HuH-7.5 (cell line): ENCODE measurements around the gene MELTF.
A peak's percentile ranks its signal among the peaks of the same experiment; 100 is the strongest.
"Not testable (repeated sequence)": the region's sequence is repeated elsewhere in the genome, so short reads cannot be mapped to it uniquely, and the experiment has no call there.

Source experiments
- DNase-seq: peaks from one replicate; pipeline ENCODE4 v3.0.0; 2011; ENCODE audit warnings: low spot score

MELTF gene

GRCh38 chr3:197029511-197030167, at the start of gene MELTF:
Gene MELTF, minus strand, starts transcription at chr3:197029817. Its CDS starts 115 bp downstream, at chr3:197029702.
- peak; percentile 95 for DNase-seq

GRCh38 chr3:197076415-197076814, 46.8 kb upstream of the MELTF start:
- no peak for DNase-seq

DNA sequence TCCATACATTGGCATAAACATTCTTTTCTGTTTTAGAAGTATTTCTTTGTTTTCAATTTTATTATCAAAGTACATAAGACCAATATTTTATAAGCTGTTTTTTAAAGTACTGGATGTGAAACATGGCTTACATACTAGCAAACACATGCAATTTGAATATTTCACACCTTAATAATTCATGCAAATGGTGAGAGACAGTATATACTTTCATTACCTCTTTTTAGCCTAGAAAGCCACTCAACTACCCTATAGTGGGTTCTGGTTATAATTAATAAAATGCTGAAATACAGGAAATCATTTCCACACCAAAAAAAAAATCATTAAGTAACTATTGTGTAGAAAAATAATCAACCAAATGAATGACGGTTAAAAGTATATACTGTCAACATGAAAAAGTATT, 38.5 kb upstream of the MELTF start:
- DNase-seq = no peak

DNA sequence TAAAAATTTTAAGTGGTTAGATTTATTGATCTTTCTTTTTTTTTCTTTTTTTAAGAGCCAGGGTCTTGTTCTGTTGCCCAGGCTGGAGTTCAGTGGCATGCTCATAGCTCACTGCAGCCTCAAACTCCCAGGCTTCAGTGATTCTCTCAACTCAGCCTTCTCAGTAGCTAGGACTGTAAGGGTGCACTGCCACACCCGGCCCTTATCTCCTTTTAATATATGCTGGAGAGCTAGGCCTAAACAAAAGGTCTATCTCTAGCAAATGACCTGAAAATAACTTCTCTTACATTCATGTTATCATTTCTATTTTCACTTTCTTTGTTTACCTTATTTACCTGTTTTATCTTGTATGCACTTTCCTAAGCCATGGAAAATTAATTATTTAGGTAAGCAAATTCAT, 35.2 kb upstream of the MELTF start:
- no peak for DNase-seq

DNA sequence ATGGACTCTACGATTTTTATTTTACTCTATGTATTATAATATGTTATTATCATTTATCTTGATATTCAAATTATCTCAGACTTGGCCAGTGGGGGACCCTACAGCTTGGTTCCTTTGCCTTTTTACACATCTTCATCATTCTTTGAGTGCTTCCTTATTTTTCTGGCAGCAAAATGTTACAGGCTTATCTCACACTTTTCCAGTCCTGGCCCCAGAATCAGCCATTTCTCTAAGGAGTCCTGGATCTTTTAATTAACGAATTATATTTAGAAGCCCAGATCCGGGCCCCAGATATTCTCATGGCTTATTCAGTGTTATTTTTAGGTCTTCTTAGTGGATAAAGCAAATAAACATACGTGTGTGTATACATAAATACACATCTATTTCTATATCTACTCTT, 32.8 kb upstream of the MELTF start:
- no peak for DNase-seq

- DNase-seq = not testable (repeated sequence)
Observed at GRCh38 chr3:197051637-197052036, 22.0 kb upstream of the MELTF start.

DNA sequence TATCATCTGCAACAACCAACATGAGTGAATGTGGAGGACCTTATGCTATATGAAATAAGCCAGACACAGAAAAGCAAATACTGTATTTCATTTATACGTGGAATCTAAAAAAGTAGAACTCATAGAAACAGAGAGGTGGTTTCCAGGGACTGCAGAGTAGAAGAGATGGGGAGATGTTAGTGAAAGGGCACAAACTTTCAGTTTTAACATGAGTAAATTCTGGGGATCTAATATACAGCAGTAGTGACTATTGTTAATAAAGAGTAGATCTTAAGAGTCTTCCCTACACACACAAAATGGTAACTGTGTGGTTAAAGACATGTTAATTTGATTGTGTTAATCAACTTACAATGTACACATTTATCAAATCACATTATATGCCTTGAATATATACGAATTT, 20.9 kb upstream of the MELTF start:
- DNase-seq = no peak

DNA sequence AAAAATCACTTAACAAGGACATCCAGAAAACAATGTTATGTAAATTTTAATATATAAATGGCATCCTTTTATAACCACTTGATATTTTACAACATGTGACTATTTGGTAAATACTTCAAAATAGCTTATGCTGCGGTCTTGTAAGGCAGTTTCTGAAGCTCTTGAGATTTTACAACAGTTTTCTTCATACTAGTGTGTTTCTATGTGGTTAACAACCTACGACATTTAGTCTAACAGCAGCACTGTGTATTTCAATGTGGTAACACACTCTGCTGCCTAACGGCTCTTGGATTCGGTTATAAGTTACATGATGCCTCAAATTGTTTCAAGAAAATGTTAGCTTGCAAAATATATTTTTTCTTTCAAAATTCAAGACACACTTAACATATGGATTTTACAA, 12.9 kb upstream of the MELTF start:
- no peak for DNase-seq

DNA sequence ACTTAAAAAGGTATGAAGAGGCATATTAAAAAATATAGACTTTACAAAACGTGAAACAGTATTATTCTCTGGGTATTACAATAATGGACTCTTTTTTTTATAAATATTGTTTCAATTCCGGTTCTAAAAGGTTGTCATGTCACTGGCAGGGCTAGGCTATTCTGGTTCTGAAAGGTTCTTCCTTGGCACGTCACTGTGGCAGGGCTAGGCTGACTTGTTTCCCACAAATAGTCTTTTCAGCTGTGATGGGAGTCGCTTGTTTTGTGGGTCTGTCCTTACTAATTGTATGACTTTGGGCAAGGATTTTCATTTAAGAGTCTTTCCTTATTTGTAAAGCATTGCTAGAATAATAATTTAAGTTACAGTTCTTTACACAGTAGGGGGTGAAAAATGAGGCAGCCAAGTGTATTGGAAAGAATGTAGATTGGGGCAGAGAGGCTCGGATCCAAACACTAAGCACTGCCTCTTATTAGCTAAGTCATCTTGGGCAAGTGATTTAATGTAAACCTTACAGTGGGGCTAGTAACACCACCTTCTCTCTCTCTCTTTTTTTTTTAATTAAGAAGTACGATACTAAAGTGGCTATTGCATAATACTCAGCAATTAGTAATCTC, 12.4 kb upstream of the MELTF start:
- DNase-seq = no peak

DNA sequence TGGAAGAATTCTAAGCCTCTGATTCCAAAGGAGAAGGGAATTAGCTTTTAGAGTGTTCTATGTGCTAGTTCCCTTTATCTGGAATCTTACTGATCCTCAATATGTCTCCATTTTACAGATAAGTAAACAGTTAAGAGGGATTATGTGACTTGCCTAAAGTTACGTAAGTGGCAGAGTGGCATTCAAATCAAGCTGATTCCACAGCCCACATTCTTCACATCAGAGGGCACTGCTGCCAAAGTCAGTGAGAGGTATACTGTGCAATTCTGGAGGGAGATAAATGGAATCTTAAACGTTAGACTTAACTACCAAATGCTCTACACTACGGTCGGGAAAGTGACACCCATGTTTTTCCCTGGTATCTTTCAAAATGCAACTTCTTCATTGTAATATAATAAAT, 11.0 kb upstream of the MELTF start:
- no peak for DNase-seq

DNA sequence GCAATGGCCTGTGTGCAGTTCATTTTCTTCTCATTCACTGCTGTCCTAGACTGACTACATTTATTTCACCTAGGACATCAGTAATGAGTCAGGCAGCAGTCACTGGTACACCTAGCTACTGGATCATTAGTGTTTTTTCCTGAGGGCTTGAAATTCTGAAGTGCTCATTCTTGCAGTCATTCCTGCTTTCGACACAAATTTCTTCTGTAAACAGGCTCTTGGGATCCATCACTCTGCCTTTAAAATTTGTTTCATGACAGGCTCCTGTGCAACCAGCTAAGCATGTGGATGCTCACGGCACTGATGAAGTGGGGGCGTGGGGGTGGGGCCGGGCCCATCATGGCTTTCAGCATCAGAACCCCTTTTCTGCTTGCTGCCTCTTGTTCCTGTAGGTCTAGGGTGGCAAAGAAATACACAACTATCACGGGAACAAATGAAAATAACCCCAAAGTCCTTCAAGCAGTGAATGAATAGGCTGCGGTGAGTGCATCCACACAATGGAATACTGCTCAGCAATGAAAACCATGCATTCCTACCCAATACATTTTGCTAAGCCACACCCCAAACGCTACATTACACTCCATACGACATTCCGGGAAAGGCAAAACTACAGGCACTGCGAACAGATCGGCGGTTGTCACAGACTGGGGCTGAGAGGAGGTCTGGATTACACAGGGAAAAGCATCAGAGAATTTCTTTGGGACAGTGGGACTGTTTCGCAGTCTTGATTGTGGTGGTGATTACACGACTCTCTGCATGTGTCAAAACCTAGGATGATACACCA, 9.3 kb upstream of the MELTF start:
- no peak for DNase-seq

GRCh38 chr3:197035577-197035976, 6.0 kb upstream of the MELTF start:
- no peak for DNase-seq

- DNase-seq = not testable (repeated sequence)
Observed at GRCh38 chr3:197034778-197035177, 5.2 kb upstream of the MELTF start.

GRCh38 chr3:197033764-197034163, 4.1 kb upstream of the MELTF start:
- DNase-seq = not testable (repeated sequence)

- DNase-seq = peak; percentile 47
Observed at GRCh38 chr3:197031315-197032285, 2.0 kb upstream of the MELTF start.

- DNase-seq = no peak
Observed at GRCh38 chr3:197030379-197031314, 1.0 kb upstream of the MELTF start.

- DNase-seq = no peak
Observed at GRCh38 chr3:197028728-197029510, 698 bp downstream of the MELTF start.

DNA sequence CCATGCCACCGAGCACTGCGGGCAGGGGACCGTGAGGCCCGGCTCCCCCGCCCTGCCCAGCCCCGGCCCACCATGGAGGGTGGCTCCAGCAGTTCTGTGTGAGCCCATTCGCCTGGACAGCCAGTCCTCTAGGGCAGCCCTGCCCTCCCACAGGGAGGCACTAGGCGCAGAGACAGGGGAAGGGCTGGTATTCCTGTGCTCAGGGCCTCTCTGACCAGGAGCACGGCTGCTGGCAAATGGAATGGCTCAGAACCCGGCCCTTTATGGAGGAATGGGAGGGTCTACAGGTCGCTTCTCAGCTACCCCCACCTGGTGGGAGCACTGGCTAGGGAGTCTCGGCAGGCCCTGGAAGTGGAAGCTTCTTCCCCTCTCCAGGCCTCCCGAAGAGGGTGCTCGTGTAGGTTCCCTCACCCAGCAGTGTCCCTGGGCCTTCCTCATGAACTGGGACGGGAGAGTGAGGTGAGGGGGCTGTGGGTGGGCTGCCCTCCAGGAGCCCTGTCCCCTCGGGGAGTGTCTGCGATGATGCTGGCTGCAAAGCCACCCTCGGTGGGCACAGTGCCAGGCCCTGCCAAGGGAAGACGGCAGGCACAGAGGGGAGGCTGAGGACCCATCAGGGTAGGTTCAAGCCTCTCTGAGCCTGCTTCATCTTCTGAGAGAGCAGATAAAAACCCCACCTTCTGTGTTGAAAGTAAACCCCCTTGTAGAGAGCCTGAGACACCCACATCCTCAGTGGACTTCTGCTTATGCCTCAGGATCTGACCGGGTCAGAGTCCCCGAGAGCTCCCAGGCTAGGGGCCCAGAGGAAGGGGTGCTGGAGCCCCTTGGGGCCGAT, 1.5 kb downstream of the MELTF start:
- no peak for DNase-seq
